GM19099 (cell line): Measurements from ENCODE around the gene PRDM15.

Source experiments
- POLR2A ChIP-seq: IDR thresholded peaks from 3 replicates; pipeline ENCODE4 v1.6.1; 2011; ENCODE audit warnings: low read depth; ENCODE audit not compliant: insufficient read length; ENCODE audit errors: extremely low read depth

PRDM15 gene

DNA sequence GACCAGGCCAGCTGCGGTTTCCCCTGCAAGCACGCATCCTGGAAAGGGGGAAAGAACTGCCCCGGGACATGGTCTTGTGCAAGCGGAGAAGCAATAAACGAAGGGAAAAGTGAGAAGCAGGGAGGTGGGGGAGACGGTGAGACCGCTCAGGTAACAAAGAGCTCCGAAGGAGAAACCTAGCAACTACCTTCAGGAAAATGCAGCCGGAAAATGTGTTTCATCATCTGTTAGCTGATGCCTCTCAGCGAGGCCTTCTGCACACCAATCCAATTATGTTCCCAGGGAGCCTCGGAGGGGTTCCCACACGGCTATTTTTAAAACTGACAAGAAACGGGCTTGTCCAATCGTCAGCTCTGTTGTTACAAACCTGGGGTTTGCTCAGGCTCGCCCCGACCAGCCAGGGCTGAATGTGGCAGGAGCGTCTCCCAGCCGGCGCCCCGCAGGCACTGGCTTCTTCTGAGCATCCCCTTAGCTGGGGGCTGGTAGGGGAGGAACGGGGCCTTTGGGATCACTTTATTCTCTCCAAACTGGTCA lies 115.7 kb downstream of the PRDM15 start:
- no peak for TF ChIP-seq POLR2A

DNA sequence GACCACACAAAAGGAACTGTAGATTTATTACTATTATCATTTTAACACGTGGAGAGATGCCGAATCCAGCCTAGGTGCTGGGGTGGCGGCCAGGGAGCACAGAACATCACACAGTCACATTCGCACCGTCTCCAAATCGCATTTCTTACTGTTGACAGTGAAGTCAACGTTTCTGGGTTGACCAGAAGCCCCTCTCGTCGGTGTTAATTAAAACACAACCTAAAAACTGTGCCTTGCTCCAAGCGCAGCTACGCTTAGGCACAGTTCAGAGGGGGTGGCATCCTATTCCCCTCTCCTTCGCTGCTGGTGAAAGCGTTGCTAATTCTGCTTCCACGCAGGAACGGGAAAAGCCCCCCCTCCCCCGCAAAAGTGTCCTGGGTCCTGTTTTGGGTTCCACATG lies 116.4 kb downstream of the PRDM15 start:
- TF ChIP-seq POLR2A, result no peak

GRCh38 chr21:41761934-41762635 lies 117.1 kb downstream of the PRDM15 start:
- TF ChIP-seq POLR2A, result no peak

DNA sequence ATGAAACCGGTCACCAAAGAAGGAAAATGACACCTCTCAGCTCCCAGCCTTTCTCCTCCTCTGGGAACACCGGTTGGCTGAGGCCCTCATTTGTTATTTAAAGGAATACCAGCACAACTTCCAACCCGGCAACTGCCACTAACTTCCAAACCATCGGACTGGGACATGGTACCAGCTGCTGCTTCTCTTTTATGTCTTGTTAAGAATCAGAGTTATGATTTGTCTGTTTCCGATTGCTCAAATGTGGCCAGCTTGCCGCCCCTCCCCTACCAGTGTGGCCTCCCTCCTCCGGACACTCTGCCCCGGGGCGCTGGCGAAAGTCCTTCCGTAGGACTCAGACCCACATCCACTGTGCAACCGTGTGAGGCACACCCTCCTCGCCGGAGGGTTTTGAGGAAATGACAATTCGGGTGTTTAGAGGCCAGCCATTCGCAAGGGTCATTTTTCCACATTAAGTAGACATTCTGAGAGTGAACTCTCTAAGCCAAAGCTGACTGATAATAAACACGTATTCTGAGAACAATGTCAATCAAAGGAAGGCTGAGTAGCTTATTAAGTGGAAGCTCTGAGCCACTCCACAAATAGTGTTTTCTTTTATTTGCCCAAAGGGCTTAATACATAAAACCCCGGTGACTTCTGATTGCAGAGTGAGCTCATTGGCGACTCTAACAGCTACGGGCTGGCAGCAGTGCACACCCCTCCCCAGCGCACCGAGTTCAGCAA lies 117.8 kb downstream of the PRDM15 start:
- TF ChIP-seq POLR2A, result no peak

DNA sequence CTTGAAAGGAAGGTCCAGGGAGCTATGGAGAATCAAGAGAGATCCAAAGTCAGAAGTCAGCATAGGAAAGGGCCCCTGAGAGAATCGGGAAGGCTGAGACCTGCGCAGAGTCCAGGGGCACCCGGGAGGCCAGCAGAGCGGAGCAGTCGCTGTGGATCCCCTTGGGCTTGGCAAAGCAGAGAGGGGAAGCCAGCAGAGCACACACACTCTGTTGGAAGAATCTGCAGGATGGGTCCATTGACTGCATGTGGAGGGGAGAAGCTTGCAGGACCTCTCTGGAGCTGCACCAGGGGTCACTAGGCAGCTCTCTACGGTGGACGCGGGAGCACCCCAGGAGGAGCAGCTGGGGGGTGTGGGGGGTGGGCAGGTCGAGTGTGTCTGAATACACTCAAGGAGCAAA lies 118.7 kb downstream of the PRDM15 start:
- TF ChIP-seq POLR2A, result no peak

DNA sequence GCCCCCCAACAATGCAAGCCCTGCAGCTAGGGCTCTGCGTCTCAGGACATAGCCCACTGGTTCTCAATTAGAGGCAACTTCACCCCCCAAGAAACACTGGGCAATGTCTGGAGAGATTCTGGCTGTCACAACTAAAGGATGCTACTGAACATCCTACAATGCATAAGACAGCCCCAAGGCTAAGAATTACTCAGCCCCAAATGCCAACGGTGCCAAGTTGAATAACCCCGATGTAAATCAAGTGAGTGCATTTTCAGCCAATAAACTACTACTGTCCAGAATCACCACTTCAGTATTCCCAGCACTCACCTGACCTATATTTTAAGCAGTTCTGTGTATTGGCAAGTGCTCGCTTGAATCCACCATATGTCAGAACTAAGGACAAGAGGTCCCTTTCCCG lies 119.2 kb downstream of the PRDM15 start:
- no peak for TF ChIP-seq POLR2A

DNA sequence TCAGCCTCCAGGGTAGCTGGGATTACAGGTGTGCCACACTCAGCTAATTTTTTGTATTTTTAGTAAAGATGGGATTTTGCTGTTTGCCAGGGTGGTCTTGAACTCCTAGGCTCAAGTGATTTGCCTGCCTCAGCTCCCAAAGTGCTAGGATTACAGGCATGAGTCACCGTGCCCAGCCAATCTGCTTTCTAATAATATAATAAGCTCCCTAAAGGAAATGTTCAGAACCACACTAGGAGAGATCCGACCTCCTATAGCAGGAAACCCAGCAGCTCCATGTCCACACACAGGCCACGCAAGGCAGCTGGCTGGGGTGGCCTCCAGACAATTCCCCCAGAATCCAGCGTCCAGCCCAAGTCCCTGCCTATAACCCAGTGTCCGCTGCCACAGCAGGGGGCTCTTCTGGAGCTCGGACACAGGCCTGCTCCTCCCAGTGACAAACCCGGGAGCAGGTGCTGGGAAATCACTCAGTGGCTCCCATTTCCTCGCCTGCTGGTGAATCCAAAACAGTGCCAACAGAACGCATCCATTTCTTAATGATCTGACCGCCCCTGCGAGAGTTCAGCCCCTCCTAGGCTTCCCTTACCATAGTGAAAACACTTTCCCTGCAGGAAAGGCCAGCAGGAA lies 119.8 kb downstream of the PRDM15 start:
- no peak for TF ChIP-seq POLR2A

- no peak for TF ChIP-seq POLR2A
These were observed 120.6 kb downstream of the PRDM15 start for GRCh38 chr21:41758550-41758949.

- TF ChIP-seq POLR2A, result no peak
These were observed 123.0 kb downstream of the PRDM15 start for GRCh38 chr21:41755934-41756773.

- no peak for TF ChIP-seq POLR2A
These were observed 123.7 kb downstream of the PRDM15 start for GRCh38 chr21:41755258-41755933.

DNA sequence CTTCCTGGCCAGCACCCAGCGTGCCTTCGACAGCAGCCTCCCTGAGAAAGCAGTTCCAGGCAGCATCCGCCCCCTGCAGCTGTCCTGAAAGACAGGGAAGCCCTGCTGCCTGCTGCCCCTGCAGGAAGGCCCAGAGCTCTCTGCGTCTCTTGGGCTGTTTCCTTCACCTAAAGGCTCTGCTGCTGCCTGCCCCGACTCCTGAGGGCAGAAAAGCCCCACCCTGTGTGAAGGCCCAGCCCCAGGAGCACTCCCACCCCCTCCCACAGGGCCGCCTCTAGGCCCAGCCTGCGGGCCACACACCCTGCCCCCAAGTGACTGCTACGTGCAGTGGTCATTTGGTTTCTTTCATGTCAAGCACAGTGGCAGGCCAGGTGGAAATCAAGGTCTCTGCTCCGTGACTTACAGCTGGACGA lies 124.7 kb downstream of the PRDM15 start:
- TF ChIP-seq POLR2A, result no peak

DNA sequence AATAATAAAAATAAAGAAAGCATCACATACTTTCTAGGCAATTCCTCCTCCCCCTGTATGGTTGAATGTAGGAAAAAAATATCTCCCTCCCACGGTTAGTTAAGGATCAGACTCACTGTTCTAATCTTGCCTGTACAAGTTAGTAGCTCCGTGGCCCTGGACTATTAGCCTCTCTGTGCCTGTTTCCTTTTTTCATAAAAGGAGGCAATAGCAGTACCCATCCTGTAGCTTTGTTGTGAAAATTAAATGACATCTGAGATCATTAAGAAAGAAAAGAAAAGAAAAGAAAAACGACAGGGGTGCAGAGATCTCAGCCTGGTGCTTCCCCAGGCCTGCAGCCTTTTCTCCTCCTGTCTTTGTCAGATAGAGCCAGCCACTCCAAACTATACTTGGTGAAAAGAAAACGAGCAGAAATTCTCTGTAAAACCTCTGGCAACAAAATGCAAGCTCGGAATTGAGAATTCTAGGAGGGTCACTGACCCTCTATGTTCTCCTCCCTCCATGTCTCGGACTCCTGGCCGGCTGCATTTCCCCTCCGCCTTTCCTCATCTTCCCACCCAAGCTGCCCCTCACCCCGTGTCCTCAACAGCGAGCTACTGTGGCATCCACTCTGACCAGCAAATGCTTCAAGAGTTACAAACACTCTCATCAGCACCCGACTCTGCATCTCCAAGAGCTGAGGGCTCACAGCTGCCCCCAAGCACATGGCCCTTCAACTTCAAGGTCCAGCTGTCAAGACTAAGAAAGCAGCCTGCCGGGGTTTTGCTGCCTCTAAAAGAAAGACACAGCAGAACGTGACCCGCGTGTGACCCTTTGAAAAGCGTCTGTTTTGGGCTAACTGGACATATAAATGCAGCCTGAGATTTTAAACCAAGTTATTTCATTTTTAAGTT lies 125.9 kb downstream of the PRDM15 start:
- TF ChIP-seq POLR2A, result no peak

DNA sequence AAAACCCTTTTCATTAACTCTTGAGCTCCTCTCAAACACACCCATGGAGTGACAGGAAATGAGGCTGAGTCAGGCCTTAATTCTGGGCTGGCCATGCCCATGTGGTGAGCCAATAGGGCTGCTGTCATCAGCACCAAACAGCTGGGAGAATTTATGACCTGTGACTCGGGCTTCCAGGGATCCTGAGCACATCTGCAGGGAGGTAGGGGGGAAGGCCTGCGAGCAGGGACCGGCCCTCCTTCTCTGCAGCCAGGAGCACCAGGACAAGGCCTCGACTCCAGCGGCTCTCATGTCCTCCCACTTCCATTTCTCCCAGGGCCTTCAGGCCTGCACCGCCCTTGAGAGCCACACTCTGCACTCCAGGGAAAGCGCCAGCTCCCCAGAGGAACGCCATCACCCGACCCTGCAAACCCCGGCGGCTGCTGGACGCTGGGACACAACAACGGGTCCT lies 126.9 kb downstream of the PRDM15 start:
- no peak for TF ChIP-seq POLR2A
